SH-SY5Y (cell line): Measurements from ENCODE around the gene ABLIM2.

ENCODE experiments used
- GATA2 ChIP-seq: IDR thresholded peaks from 2 replicates; pipeline ENCODE4 v1.6.1; 2011; ENCODE audit warnings: mild to moderate bottlenecking, low read depth, low read length
- GATA3 ChIP-seq: IDR thresholded peaks from 2 replicates; pipeline ENCODE4 v1.6.1; 2011; ENCODE audit warnings: low read depth, mild to moderate bottlenecking, low read length, moderate library complexity

DNA sequence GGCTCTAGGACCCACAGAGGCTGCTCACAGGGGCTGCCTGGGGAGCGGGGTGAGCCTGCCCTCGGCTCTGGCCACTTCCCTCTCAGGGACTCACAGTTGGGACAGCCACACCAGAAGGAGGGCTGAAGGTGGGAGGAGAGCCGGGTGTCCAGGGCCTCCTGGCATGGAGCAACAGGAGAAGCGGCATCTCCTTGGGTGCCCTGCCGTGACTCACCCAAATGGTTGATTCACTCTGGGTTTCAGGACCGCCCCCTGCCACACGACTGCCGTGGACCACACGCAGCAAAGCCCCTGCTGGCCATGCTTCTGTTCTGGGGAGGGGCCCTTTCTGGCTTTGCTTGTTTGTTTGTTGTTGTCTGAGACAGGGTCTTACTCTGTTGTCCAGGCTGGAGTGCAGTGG is 132.9 kb downstream of the ABLIM2 start:
- TF ChIP-seq GATA3 (no peak), GATA2 (no peak)
